GM21381 (cell line): ENCODE results near the gene IGFBP2.

Experiments used
- ATAC-seq: cut with Tn5 transposase; IDR thresholded peaks from one replicate; pipeline ENCODE4 v1.9.1; 2021; ENCODE audit warnings: mild to moderate bottlenecking, moderate library complexity; ENCODE audit not compliant: unreplicated experiment

Gene IGFBP2

DNA sequence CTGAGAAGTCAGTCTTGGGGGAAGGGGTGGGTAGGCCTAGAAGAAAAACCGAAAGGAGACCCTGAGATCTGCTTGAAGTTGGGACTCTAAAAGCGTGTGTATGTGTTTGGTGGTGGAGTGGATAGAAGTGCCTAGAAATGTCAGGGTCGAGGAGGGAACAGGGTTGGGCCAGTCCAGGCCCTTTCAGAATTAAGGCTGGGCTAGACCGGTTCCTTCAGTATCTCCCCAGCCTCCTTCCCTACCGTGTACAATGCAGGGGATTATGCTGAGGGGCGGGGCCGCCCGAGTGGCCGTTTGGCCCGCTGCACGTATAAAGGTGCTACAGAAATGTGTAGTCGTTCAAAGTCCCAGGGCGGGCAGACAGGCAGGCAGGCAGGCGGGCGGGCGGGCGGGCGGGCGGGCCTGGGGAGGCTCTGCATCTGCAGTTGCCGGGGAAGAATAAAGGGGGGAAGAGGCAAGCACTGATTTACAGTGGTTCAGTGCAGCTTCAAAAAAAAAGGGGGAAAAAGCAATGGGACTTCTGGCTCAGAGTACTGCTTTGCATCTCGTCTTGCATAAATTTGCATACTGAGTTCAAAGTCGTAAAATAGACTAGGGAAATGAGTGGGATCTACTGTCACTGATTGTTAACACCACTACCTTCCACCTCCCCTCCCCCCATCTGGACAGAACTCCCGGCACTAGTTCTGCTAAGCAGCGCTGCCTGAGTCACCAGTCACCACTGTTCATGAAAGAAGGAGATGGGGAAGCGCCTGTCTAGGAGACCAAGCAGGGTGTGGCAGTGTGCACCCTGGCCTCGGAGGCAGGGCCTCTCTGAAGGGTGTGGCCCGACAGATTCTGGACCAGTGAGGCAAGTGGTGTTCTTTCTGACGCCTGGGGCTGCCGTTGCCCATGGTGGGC, 3.6 kb downstream of the IGFBP2 start:
- ATAC-seq: no peak

DNA sequence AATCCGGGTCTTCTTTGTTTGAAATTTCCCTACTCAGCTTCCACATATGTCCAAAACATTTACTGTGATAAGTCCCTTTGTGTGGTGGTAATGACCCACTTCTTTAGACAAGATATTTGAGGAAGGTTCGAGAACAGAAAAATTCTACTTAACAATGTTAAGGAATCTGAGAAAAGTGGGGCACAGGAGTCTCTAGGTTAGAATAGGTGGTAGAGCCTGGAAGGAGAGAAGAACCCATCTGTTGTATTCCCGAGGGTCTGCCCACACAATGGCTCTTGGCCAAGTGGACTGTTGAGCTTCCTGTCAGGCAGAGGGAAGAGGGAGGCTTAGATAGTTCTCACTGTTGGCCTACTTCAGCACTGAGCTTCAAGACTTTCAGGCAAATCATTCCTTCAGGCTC, 4.3 kb downstream of the IGFBP2 start:
- ATAC-seq: no peak

DNA sequence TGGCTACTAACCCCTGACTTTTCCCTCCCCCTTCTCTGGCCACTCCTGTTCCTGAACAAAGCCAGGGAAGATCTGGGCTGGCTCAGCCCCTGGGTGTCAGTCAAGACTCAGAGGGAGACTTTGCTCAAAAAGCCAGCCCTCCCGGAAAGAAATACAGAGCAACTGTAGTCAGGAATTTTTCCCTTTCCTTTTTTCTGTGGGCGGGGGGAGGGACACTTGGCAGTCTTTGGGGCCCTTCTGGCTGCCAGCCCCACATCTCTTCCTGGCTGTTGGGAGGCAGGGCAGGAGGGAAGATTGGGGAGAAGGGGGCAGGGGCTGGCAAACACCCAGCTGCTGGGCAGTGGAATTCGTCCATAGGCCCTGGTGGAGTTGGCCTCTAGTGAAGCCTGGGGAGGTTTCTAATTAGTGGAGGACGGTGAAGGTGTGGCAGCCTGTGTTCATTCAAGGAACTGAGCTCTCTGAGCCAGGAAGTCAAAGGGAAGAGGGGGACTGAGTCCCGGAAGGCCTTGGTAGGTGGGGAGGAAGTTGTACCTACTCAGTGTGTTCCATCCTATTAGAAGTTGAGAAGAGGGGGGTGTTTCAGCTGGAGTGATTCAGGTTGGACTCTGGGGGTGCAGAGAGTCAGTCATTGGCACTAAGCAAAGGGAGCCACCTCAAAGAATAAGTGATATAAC, 10.9 kb downstream of the IGFBP2 start:
- no peak for ATAC-seq

DNA sequence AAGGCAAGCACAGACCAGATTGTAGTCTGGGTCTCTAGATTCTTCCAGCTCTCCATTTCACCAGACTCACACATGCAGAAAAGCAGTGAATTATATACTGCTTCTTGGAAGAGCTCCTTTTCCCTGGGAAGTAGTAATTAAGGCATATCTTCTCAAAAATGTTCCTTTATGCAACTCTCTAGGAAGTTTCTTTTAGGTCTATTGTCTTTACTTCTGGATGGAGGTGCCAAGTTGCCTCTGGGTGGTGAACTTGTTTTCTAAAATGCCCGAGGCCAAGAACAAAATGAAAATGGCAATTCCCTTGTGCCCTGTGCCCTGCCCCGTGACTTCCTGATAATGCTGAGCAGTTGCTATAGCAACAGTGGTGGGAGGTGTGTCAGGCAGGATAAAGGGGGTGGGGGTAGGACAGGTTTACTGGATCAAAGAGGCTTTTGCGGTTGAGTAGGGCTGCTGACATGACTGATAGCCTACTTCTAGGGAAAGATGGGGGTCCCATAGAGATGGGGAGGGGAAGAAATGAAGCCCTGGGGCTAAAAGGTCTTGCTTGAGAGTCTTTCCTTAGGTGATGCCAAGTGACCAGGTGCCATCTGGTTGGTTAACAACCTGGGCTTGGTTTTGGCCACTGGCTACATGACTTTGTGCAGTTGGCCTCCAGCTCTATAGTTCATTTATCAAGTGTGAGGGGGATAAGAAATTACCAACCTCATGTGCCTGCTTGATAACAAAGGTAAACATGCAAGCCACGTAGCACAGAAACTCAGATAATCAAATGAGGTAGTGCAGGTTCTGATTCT, 11.8 kb downstream of the IGFBP2 start:
- no peak for ATAC-seq

DNA sequence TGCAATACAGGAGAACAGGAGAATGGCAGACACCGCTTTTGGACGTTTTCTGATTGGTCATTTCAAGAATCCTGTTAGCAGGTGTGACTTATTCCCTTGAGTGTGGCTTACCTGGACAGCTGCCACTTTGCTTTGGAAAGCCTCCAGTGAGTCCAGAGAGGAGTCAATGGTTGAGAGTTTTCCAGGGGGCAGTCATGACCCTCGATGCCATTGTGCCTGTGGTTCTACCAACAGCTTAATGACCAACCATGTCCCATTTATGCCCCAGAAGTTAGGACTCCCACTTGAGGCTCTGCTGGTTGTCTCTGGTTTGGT, 12.4 kb downstream of the IGFBP2 start:
- ATAC-seq: no peak

DNA sequence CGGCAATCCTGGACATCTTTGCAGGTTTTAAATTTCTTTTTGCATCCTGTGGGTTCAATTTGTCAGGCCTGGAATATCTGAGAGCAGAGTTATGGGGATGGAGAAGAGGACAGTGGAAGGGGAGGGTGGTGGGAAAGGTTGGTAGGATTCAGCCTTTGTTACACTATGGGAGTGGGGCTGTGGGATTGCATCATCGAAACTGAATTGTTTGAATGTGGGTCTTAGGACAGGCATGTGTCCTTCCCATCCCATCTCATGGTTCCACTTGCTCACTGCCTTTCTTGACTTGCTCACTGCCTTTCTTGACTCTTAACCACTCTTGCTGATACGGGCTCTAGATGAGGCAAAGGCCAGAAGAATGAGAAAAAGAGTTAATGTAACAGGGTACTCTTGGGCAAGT, 12.9 kb downstream of the IGFBP2 start:
- no peak for ATAC-seq

DNA sequence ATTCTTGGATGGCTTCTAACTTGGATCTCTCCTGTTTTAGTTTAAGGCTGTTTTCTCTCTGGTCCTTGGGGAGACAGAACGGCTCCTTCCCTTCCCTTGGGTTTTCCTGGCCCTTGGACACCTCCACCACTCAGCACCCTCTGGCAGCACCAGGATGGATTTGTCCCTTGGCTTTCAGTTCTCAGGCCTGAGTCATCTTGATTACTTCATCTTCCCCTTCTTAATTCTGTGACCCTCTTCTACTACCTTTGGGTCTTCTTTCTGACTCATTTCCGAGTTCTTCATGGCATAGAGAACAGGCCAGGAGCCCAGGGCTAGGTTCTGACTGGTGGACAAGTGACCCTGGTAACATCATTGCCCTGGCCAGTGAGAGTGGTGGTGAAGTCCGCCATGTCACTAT, 14.9 kb downstream of the IGFBP2 start:
- no peak for ATAC-seq

DNA sequence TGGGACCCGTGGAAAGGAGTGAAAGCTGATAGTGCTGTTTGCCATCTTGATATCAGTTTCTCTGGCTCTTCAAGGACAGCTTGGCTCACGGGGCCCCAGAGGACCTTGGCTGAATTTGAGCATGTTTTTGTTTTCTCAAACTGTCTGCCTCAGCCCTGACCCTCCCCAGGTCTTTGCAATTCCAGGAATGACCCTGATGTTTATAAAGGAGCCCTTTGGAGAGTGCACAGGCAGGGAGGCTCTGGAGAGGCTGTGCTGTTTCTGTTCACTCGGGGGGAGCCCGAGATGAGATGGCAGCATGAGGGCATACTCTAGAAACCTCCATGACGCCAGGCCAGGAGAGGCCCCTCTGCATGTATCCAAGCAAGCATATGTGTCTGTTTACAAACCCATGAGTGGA, 16.4 kb downstream of the IGFBP2 start:
- no peak for ATAC-seq

DNA sequence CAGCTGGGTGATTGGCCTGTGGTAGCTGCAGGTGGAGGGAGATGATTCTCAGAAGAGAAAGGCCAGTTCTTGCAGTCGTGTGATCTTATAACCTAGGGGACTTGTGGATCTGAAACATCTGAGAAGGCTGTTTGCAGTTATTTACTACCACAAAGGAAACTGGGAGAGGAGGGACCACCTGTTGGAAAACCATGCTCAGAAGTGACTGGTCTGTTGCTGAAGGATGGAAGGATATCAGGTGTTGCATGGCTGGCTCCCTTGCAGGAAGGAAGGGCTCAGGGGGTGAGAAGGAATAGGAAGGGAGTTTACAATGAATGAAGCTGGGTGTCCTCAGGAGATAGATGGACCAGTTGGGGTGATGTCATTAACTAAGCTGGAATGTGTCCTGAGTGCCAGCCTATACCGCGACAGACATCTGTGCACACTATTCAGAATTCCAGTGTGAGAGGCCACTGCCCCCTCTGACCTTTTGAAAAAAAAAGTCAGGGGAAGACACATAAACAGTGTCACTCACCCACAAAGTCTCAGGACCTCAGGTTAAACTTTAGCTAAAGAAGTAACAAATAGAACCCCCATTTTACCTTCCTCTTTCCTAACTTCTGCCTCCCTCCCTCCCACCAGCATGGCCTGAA, 17.5 kb downstream of the IGFBP2 start:
- ATAC-seq: no peak

DNA sequence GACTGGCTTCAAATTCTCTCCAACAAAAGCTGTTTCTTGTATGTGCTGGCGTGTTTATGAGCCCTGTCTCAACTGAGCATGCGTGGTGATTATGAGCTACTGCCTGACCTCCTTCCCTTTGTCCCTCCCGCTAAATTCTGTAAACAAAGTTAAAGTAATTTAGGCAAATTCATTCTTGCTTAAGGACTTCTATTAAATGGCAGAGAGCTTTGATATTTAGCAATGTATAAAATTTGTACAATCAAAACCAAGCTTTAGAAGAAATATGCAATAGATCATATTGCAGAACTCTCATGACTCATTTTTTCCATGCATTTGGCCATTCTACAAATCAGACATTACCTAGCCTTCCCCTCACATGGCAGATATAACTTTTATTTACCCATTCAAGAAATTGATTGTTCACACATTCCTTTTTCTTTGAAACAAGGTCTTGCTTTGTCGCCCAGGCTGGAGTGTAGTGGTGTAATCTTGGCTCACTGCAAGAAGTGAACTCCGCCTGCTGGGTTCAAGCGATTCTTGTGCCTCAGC, 18.2 kb downstream of the IGFBP2 start:
- ATAC-seq: no peak

DNA sequence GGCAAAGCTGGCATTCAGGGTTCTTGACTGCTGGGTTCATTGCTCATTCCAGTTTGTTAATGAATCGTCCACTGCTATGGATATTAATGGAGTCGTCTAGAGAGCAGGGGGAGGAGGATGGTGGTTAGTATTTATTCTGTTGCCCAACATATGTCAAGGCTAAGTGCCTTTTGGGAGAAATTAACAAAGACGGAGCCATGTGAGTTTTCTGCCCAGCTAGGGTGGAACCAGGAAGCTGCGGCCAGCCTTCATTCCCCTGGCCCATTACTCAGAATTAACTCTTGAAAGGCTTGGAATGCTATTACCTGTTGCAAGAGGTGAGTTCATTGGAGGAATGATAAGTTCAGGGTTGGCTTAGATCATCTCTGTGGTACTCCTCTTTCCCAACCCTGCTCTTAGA, 19.3 kb downstream of the IGFBP2 start:
- no peak for ATAC-seq

DNA sequence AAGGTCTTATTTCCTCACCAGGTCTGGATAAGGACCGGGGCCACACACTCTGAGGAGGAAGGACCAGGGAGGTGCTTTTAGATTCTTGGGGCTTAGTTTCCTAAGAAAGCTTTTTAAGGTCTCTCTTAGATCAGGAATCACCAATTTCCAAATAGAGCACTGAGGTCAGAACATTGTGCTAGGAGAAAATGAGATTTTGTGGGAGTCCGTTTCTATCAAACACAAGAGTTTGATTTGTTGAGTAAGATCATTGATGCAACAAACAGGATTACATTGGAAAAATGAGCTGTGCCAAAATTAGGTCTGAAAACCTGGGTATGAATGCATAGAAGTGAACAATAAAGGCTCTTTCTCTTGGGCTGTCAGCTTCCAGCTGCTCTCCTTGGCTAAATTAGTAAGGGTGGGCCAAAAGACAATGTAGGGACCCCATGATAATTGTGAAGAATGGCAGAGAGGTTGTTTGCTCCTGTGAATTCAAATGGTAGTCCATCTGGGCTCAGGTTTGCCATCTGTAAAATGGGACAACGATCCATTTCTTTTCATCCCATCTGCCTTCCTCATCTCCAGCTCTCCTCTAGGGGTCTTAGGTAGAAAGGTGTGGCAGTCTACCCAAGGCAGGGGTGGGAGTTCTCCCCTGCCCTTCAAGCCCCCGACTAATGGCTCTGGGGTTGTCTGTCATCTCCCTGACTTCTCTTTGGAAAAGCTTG, 20.0 kb downstream of the IGFBP2 start:
- ATAC-seq: no peak

DNA sequence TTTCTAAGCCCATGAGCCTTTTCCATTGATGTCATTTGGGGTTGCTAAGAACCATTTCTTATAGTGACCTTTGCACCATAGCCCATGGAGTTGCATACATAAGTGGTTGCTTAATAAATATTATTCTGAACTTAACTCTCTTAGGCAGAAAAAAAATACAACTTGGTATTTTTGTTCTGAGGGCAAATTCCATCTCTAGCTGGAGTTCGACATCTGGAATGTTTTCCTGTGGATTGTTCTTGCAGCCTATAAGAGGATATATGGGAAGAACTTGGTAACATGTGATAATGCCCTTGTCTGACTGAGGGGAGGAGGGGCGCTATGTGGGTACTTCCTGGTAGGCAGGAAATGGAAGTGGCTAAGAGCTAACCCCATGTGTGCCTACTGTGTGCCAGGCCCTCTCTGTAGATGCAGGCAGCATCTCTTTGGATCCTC, 20.7 kb downstream of the IGFBP2 start:
- ATAC-seq: no peak

DNA sequence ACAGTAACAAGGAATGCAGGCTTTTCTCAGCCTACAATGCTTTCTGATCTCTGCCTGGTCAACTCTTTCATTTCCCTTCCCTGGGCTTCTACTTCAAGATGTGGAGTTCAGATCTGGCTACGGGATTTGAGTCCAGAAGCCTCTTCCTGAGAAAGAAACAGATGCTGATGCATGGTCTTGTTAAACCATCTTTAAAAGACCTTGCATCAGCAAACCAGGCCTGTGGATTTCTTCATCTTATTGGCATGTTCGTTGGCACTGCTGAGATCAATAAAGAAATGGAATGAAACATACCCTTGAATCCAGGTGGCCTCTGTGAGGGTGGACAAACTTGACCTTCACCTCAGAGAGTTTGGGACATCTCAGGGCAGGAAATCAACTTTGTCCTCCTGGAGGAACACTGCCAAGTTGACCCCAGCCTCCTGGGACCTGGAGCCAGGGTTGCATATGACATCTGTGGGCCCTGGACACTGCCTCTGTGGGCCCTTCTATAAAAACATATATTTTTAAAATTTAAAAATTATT, 21.4 kb downstream of the IGFBP2 start:
- no peak for ATAC-seq

DNA sequence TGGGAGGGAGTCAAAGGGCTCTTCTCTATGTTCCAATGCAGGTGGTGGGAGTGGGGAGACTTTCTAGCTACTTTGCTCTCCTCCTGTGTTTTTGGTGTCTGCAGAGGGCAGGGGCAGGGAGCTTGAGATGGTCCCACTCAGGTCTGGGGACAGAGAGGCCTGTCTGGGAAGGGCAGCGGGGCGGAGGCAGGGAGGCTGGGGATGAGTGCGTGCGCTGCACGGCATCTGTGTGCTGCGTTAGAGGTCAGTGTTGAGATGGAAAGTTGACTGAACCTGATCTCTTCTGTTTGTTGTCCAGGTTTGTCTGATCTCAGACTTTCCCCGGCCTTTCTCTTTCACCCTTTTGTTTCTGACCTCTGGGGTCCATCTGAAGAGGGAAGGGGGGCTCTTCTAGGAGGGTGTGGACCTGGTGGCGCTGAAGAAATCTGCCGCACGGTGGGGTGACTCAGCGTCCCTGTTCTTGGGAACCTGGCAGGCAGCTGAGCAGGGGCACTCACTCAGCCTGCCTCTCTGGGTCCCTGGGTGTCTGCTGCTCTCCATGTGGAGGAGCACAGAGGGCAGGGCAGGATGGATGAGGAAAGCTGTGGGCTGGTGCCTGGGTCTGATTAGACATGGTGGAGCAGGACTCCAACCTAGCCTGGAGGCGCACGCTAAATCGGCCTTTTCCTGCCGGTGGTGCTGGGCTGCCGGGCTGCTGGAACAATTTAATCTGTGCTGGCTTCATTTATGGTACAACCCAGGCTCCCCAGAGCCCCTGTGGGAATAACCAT, 24.1 kb downstream of the IGFBP2 start:
- ATAC-seq: no peak

DNA sequence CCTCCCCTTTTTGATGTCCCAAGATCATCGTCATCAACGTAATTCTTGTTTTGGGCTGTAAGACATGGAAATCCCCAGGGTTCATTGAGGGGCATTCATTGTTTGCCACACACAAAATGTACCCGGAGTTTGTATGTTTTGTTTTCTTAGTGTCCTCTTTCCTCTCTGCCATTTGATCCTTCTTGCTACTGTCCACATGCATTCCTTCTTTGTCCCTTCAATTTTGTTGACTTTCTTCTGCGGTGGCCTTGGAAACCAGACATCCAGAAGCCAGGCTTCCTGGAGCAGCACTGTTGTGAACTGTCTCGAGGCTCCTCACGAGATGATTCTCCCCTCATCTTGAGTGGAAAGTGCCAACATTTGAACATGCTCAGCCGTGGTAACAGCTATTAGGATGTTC, 24.8 kb downstream of the IGFBP2 start:
- ATAC-seq: no peak

DNA sequence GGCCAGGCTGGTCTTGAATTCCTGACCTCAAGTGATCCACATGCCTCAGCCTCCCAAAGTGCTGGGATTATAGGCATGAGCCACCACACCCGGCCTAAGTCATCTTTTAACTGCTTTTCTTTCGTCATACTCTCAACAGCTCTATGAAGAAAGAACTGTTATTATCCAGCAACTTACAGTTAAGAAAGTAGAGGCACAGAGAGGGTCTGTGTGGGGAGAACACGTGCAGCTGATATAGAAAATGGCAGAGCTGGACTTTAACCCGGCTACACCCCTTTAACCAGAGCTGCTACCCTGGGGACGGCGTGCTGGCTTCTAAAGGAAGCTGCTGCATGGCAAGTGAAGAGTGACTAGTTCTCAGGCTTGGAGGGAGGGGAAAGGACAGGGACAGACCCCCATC, 25.5 kb downstream of the IGFBP2 start:
- ATAC-seq: no peak

DNA sequence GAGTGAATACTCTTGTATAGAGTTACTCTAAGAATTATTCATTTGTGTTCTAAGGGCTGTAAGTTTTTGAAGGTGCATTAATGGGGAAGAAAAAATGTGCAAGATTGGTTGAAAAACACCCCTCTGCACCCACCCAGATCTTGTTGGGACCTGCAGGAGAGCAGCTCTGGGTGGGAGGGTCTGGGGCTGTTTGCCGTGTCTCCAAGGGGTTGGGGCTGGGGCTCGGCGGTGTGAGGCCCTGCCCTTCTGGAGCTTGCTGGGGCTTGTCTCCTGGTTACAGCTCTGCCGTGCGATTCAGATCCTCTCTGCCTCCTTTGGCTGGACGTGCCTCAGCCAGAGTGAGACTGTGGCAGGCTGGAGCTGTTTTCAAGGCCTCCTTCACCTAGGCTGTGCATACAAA, 26.1 kb downstream of the IGFBP2 start:
- no peak for ATAC-seq

DNA sequence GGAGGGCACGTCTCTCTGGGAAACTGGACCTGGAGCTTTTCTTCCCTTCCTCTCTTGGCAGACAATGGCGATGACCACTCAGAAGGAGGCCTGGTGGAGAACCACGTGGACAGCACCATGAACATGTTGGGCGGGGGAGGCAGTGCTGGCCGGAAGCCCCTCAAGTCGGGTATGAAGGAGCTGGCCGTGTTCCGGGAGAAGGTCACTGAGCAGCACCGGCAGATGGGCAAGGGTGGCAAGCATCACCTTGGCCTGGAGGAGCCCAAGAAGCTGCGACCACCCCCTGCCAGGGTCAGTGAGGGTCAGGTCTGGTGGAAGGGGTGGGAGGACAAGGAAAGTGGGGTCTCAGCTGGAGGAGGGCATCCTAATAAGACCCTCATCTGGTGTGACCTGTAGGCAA, 27.3 kb downstream of the IGFBP2 start:
- no peak for ATAC-seq
